GM12878 (cell line): Measurements from ENCODE around the gene RFX1. TPM values are rescaled to one million over a fixed set of nuclear protein-coding genes. Genes with fewer than 3 reads are reported as not detected.

Experiments
- ATAC-seq: fragments of 200-7000 bp; cut with Tn5 transposase; 3 replicates; pipeline ENCODE4 v1.9.1; 2020; ENCODE audit warnings: mild to moderate bottlenecking, moderate library complexity
- BruUV-seq: library from RNA; stranded (reverse); fragments of 400-500 nt; replicated peaks from 2 replicates; lab custom pipeline; 2021; lab: Mats Ljungman, UMichigan
- CTCF ChIA-PET: fragments of 300-600 bp; sonication (Branson Sonifier 250); formaldehyde crosslinking; extraction: SDS; loops from one replicate; lab custom pipeline; 2021; ENCODE audit warnings: inconsistent platforms; lab: Yijun Ruan, JAX
- POLR2A ChIA-PET: fragments of 350-600 bp; formaldehyde crosslinking; extraction: SDS; loops from one replicate; lab custom pipeline; 2021; ENCODE audit warnings: inconsistent platforms; lab: Charles Lee
- RAD21 ChIA-PET: fragments of 300-600 bp; sonication (Branson Sonifier 250); formaldehyde crosslinking; loops from one replicate; lab custom pipeline; 2023; ENCODE audit warnings: antibody characterized with exemption; ENCODE audit not compliant: unreplicated experiment; lab: Charles Lee
- SMC1A ChIA-PET: fragments of 300-600 bp; sonication (Branson Sonifier 250); formaldehyde crosslinking; loops from one replicate; lab custom pipeline; 2023; ENCODE audit not compliant: unreplicated experiment, uncharacterized antibody; lab: Charles Lee
- DNase-seq: peaks from one replicate; pipeline ENCODE4 v3.0.0-alpha.2; 2011; ENCODE audit warnings: low read depth, low spot score
- FAIRE-seq: peaks from 3 replicates; lab custom pipeline; 2011; peaks lifted over from hg19 to GRCh38; lab: Jason Lieb, UNC
- H2AFZ ChIP-seq: 2 replicates; pipeline ENCODE4 v1.6.0; 2011; ENCODE audit warnings: low read depth, low read length, control low read depth; ENCODE audit not compliant: control insufficient read depth
- H3K27ac ChIP-seq: 2 replicates; pipeline ENCODE4 v1.5.1; 2011; ENCODE audit warnings: control low read depth; ENCODE audit not compliant: control insufficient read depth, insufficient read depth
- H3K27me3 ChIP-seq, 2 experiments: replicated peaks in 1 of 2; 2 replicates each; pipeline versions ENCODE4 v1.6.0 to v1.6.1; 2011; ENCODE audit warnings: low read length in 1 of 2; ENCODE audit not compliant: control insufficient read depth in 2 of 2, insufficient read depth in 2 of 2
- H3K36me3 ChIP-seq, 2 experiments: 2 replicates each; pipeline ENCODE4 v1.5.1; 2011; ENCODE audit warnings: low read length in 1 of 2; ENCODE audit not compliant: control insufficient read depth in 2 of 2, insufficient read depth in 2 of 2
- H3K4me1 ChIP-seq: 2 replicates; pipeline ENCODE4 v1.6.1; 2011; ENCODE audit warnings: mild to moderate bottlenecking, low read length, moderate library complexity, mixed read lengths; ENCODE audit not compliant: control insufficient read depth, insufficient read depth
- H3K4me2 ChIP-seq: 2 replicates; pipeline ENCODE4 v1.6.0; 2011; ENCODE audit warnings: control low read depth; ENCODE audit not compliant: control insufficient read depth, insufficient read depth
- H3K4me3 ChIP-seq: fragments of 200-600 bp; sonication (generic); 2 replicates; pipeline ENCODE4 v1.5.1; 2016
- H3K79me2 ChIP-seq: 2 replicates; pipeline ENCODE4 v1.6.0; 2011; ENCODE audit warnings: low read length; ENCODE audit not compliant: control insufficient read depth, insufficient read depth
- H3K9ac ChIP-seq: 2 replicates; pipeline ENCODE4 v1.8.0; 2011; ENCODE audit warnings: low read length, control low read depth, mixed read lengths; ENCODE audit not compliant: control insufficient read depth, insufficient read depth
- H3K9me3 ChIP-seq: replicated peaks from 3 replicates; pipeline ENCODE4 v1.5.1; 2011; ENCODE audit warnings: mild to moderate bottlenecking, low read length; ENCODE audit not compliant: control insufficient read depth, insufficient read depth
- H4K20me1 ChIP-seq: 2 replicates; pipeline ENCODE4 v1.6.0; 2011; ENCODE audit not compliant: control insufficient read depth, insufficient read depth
- EED ChIP-seq: sonication (generic); IDR thresholded peaks from 2 replicates; pipeline ENCODE4 v1.6.1; 2016; ENCODE audit warnings: antibody characterized with exemption, low read depth
- POLR2AphosphoS2 ChIP-seq: IDR thresholded peaks from 2 replicates; pipeline ENCODE4 v1.6.1; 2011; ENCODE audit warnings: low read depth, mild to moderate bottlenecking, low read length, improper control_type of control experiment, moderate library complexity
- SREBF1 ChIP-seq: IDR thresholded peaks from 2 replicates; pipeline ENCODE4 v1.6.1; 2012; ENCODE audit warnings: mild to moderate bottlenecking, low read length
- ZNF24 ChIP-seq: fragments of 450-650 bp; IDR thresholded peaks from 2 replicates; pipeline ENCODE4 v1.6.1; 2017; ENCODE audit warnings: antibody characterized with exemption, mild to moderate bottlenecking
- ZNF687 ChIP-seq: fragments of 450-650 bp; IDR thresholded peaks from 2 replicates; pipeline ENCODE4 v1.6.1; 2017; ENCODE audit warnings: mild to moderate bottlenecking, moderate library complexity
- WGBS: methylation state at CpG from one replicate; pipeline ENCODE4 v1.1.6; 2016; ENCODE audit warnings: low lambda C conversion rate; ENCODE audit not compliant: insufficient replicate concordance, insufficient coverage; ENCODE audit errors: missing lambda C conversion rate; 5-methylcytosine and 5-hydroxymethylcytosine counted together
- in situ Hi-C: fragments of 300-500 bp; cut with MboI; formaldehyde crosslinking; loops from 9 replicates; pipeline ENCODE4 v1.14.3; 2018; ENCODE audit warnings: mixed read lengths
- intact Hi-C: fragments of 100-400 bp; cut with micrococcal nuclease; formaldehyde crosslinking; loops from one replicate; pipeline ENCODE4 v1.14.2; 2022; ENCODE audit not compliant: unreplicated experiment
- polyA plus RNA-seq, 11 experiments: library from polyadenylated mRNA; depleted of rRNA in 4 of 11; unstranded in 6 of 11; stranded (reverse) in 5 of 11; fragments of >200 nt; fragmentation: Nextera tagmentation in 4 of 11; fragmentation: Illumina TruSeq in 1 of 11; extraction: Ambion mirVana in 4 of 11; extraction: Trizol in 1 of 11; gene quantifications; 1 replicate in 1 of 11; 2 replicates in 10 of 11; pipeline versions ENCODE4 v1.2.1 to v1.2.3, GENCODE V29; 2011 to 2016; ENCODE audit warnings: inconsistent platforms in 2 of 11, missing spikeins in 2 of 11, low read depth in 1 of 11
- total RNA-seq, 4 experiments: library from RNA; depleted of rRNA in 3 of 4; stranded (reverse); fragments of >200 nt in 3 of 4; fragmentation: Illumina TruSeq in 1 of 4; extraction: Trizol in 1 of 4; gene quantifications; 2 replicates each; pipeline versions ENCODE4 v1.2.1 to v1.2.3, GENCODE V29; 2013 to 2021
- TF ChIP-seq, protein P1 (sequence below): fragments of 450-650 bp; conservative IDR thresholded peaks from 2 replicates; pipeline ENCODE4 v1.6.1; 2017; ENCODE audit warnings: mild to moderate bottlenecking, moderate library complexity

The RFX1 gene
- total and polyA plus RNA-seq, 10 of the 15 experiments (the other 5 are each of a cell fraction or from before 2014, with no cell fraction given) = 0.05 to 11.0 (median 1.5) TPM

DNA sequence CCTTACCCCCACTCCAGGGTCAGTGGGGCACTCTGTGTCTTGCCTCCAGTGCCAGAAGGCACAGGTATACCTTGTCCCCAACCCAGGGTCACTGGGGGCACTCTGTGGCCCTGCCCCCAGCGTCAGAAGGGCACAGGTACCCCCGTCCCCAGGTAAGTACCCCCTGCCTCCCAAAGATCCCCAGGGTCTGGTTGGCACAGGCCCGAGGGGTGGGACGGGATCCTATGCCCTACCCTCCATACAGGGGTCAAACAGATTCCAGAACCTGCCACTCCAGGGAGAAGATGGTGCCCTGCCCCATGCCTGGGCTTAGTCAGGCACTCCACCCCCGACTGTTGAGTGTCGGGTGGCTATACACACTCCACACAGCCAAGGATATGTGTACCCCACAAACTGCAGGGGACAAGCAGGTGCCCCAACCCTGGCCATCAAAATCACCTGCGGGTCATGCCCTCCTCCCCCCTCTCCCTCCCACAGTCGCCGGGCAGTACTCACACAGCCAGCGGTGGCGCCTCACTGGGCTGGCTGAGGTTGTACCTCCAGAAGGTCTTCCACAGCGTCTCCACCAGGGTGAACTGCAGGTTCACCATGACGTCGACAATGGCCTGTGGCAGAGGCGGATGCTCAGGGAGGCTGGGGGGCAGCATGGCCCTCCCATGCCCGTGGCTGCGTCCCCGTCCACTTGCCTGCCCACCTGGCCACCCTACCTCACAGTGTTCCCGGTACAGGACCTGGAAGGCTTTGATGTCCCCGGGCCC, 40.0 kb downstream of the RFX1 start:
- CTCF ChIA-PET = no interaction called here

More for the DNA sequence above, 40.0 kb downstream of the RFX1 start:
- Histone ChIP-seq H3K27ac (no peak overlapping the region), H3K4me1 (no peaks in the 10 kb centered on the region), H3K4me3 (no peak overlapping the region), H2AFZ (no peak overlapping the region), H3K9me3 (no peaks in the 10 kb centered on the region), H4K20me1 (no peaks in the 10 kb centered on the region), H3K27me3 (no peaks in the 10 kb centered on the region), H3K79me2 (no peaks in the 10 kb centered on the region), H3K36me3 (peaks cover 0 to 7% of the 10 kb centered on the region in 2 experiments; a peak in 3 of 4 replicates), H3K4me2 (no peak overlapping the region), H3K9ac (no peak overlapping the region)
- FAIRE-seq (no peak), ATAC-seq (no peak), DNase-seq (no peak)
- ChIA-PET RAD21 (no interaction called here), SMC1A (no interaction called here), POLR2A (no interaction called here)
- 89% methylated on average over 20 of the region's 20 CpGs for WGBS
- TF ChIP-seq ZNF687 = no peak
- no peak for TF ChIP-seq SREBF1
- TF ChIP-seq POLR2AphosphoS2 = no peak
- no peak for TF ChIP-seq EED
- no peak for TF ChIP-seq ZNF24
- TF ChIP-seq, protein P1, sequence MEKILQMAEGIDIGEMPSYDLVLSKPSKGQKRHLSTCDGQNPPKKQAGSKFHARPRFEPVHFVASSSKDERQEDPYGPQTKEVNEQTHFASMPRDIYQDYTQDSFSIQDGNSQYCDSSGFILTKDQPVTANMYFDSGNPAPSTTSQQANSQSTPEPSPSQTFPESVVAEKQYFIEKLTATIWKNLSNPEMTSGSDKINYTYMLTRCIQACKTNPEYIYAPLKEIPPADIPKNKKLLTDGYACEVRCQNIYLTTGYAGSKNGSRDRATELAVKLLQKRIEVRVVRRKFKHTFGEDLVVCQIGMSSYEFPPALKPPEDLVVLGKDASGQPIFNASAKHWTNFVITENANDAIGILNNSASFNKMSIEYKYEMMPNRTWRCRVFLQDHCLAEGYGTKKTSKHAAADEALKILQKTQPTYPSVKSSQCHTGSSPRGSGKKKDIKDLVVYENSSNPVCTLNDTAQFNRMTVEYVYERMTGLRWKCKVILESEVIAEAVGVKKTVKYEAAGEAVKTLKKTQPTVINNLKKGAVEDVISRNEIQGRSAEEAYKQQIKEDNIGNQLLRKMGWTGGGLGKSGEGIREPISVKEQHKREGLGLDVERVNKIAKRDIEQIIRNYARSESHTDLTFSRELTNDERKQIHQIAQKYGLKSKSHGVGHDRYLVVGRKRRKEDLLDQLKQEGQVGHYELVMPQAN = no peak
- in situ Hi-C loops = no loop called here
- intact Hi-C loops = no loop called here
- BruUV-seq = no TSS peak
